ENCODE data around the gene ZNF415. TPM values are rescaled to one million over a fixed set of nuclear protein-coding genes. Genes with fewer than 3 reads are reported as not detected.

The ZNF415 gene
- total and polyA plus RNA-seq, 2 donors from 2014 or later, result 8.8 to 12.0 TPM

GRCh38 chr19:53112286-53112685 lies 20.4 kb downstream of the ZNF415 start:
- Histone ChIP-seq H3K27me3 (ENCODE audit: control insufficient read depth, insufficient read depth, low read length) (no peaks in the 10 kb centered on the region), H3K9ac (ENCODE audit: low read length in 3 of 3) (no peak overlapping the region), H3K4me1 (ENCODE audit: control insufficient read depth in 2 of 3, insufficient read depth in 2 of 3, low read depth in 1 of 3, low read length in 3 of 3) (no peaks in the 10 kb centered on the region), H3K27ac (ENCODE audit: low read depth in 2 of 2, low read length in 2 of 2) (no peak overlapping the region), H3K36me3 (ENCODE audit: control insufficient read depth in 2 of 3, insufficient read depth in 3 of 3, low read length in 3 of 3) (peaks cover 10 to 16% (median 12%) of the 10 kb centered on the region in 3 donors), H3K9me3 (ENCODE audit: control insufficient read depth in 2 of 3, insufficient read depth in 1 of 3, low read length in 3 of 3) (no peaks in the 10 kb centered on the region), H3K4me3 (ENCODE audit: low read length in 3 of 3) (no peak overlapping the region)
- no peak for DNase-seq
- no peak for TF ChIP-seq CTCF (IDR thresholded peaks at IDR 0.05; ENCODE audit: borderline replicate concordance, extremely low read depth, insufficient read depth)
- FAIRE-seq, result no peak
- intact Hi-C loops (cut with DNase I), result no loop called here

- Histone ChIP-seq H3K9me3 (ENCODE audit: control insufficient read depth in 2 of 3, insufficient read depth in 1 of 3, low read length in 3 of 3) (no peaks in the 10 kb centered on the region), H3K36me3 (ENCODE audit: control insufficient read depth in 2 of 3, insufficient read depth in 3 of 3, low read length in 3 of 3) (peaks cover 10 to 16% (median 12%) of the 10 kb centered on the region in 3 donors), H3K27me3 (ENCODE audit: control insufficient read depth, insufficient read depth, low read length) (no peaks in the 10 kb centered on the region), H3K9ac (ENCODE audit: low read length in 3 of 3) (no peak overlapping the region), H3K4me1 (ENCODE audit: control insufficient read depth in 2 of 3, insufficient read depth in 2 of 3, low read depth in 1 of 3, low read length in 3 of 3) (no peaks in the 10 kb centered on the region), H3K27ac (ENCODE audit: low read depth in 2 of 2, low read length in 2 of 2) (no peak overlapping the region), H3K4me3 (ENCODE audit: low read length in 3 of 3) (no peak overlapping the region)
- intact Hi-C loops (cut with DNase I), result no loop called here
- no peak for TF ChIP-seq CTCF (IDR thresholded peaks at IDR 0.05; ENCODE audit: borderline replicate concordance, extremely low read depth, insufficient read depth)
- DNase-seq (no peak), FAIRE-seq (no peak)
These were observed 23.2 kb downstream of the ZNF415 start for GRCh38 chr19:53109527-53109926.

GRCh38 chr19:53103234-53104203 lies 29.2 kb downstream of the ZNF415 start, which contains the start of gene ZNF160:
Gene ZNF160, minus strand, starts transcription at chr19:53103422. Its CDS starts 17,146 bp downstream, at chr19:53086276.
- DNase-seq, result peak; percentile 99 to 100 (median 99)
- Histone ChIP-seq H3K9ac (ENCODE audit: low read length in 3 of 3) (peak within 1 kb of the TSS; percentile 91 to 94 (median 93)), H3K36me3 (ENCODE audit: control insufficient read depth in 2 of 3, insufficient read depth in 3 of 3, low read length in 3 of 3) (peaks cover 1 to 2% (median 2%) of the 10 kb centered on the region in 3 donors), H3K4me1 (ENCODE audit: control insufficient read depth in 2 of 3, insufficient read depth in 2 of 3, low read depth in 1 of 3, low read length in 3 of 3) (peaks cover 0 to 9% (median 8%) of the 10 kb centered on the region in 3 donors), H3K27ac (ENCODE audit: low read depth in 2 of 2, low read length in 2 of 2) (peak within 1 kb of the TSS; percentile 69 to 86), H3K27me3 (ENCODE audit: control insufficient read depth, insufficient read depth, low read length) (no peaks in the 10 kb centered on the region), H3K4me3 (ENCODE audit: low read length in 3 of 3) (peak within 1 kb of the TSS; percentile 89 to 94 (median 90)), H3K9me3 (ENCODE audit: control insufficient read depth in 2 of 3, insufficient read depth in 1 of 3, low read length in 3 of 3) (no peaks in the 10 kb centered on the region)
- peak; percentile 33 for FAIRE-seq
- intact Hi-C loops (cut with DNase I), result no loop called here
- TF ChIP-seq CTCF (IDR thresholded peaks at IDR 0.05; ENCODE audit: borderline replicate concordance, extremely low read depth, insufficient read depth), result no peak

Measured in kidney (tissue), 14 donors.